Neural progenitor cell (in vitro differentiated cells): Measurements from ENCODE around the gene ANO3.

Experiments used
- CTCF ChIP-seq: fragments of 200-600 bp; sonication (generic); IDR thresholded peaks from 2 replicates; pipeline ENCODE4 v1.5.1; 2017; ENCODE audit warnings: antibody characterized with exemption, mild to moderate bottlenecking
- EZH2 ChIP-seq: fragments of 200-600 bp; sonication (generic); IDR thresholded peaks from 2 replicates; pipeline ENCODE4 v1.6.1; 2017; ENCODE audit warnings: antibody characterized with exemption, mild to moderate bottlenecking, moderate library complexity
- EZH2phosphoT487 ChIP-seq: fragments of 200-600 bp; sonication (generic); IDR thresholded peaks from 2 replicates; pipeline ENCODE4 v1.6.1; 2017; ENCODE audit warnings: antibody characterized with exemption

- TF ChIP-seq EZH2phosphoT487 (no peak), CTCF (no peak), EZH2 (no peak)
These were observed 48.0 kb upstream of the ANO3 start for GRCh38 chr11:26283852-26284408.
